ENCODE measurements around the gene GRN.

DNA sequence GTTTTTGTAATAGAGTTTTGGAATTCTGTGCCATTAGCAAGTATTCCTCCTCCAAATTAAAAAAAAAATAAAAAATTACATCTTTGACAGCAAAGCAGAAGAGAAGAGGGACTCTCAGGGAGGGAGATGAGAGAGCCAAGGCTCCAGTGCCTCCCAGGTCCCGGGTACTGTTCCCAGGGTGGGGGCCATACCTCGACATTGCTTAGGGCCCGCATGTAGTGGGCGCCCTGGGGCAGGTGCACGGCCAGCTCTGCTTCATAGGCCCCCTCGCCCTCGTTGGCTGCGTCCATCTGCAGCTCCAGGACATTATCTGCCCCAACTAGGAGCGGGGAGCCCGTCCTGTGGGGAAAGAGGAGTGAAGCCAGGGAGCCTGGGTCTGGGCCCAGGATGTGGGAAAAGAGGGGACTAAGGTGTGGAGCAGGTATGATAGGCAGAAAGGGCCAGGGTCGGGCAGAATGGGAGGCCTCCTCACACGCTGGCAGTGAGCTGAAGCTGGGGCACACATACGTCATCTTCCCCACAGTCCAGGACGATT is 33.1 kb downstream of the GRN start:
- TF ChIP-seq, protein P1, sequence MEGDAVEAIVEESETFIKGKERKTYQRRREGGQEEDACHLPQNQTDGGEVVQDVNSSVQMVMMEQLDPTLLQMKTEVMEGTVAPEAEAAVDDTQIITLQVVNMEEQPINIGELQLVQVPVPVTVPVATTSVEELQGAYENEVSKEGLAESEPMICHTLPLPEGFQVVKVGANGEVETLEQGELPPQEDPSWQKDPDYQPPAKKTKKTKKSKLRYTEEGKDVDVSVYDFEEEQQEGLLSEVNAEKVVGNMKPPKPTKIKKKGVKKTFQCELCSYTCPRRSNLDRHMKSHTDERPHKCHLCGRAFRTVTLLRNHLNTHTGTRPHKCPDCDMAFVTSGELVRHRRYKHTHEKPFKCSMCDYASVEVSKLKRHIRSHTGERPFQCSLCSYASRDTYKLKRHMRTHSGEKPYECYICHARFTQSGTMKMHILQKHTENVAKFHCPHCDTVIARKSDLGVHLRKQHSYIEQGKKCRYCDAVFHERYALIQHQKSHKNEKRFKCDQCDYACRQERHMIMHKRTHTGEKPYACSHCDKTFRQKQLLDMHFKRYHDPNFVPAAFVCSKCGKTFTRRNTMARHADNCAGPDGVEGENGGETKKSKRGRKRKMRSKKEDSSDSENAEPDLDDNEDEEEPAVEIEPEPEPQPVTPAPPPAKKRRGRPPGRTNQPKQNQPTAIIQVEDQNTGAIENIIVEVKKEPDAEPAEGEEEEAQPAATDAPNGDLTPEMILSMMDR (IDR thresholded peaks at IDR 0.05): no peak
- TF ChIP-seq POLR2A (IDR thresholded peaks at IDR 0.05) (no peak), POLR2AphosphoS5 (IDR thresholded peaks at IDR 0.05) (no peak), EP300 (IDR thresholded peaks at IDR 0.05) (no peak)
